ENCODE data around the gene CCDC102A. TPM values are rescaled to one million over a fixed set of nuclear protein-coding genes. Genes with fewer than 3 reads are reported as not detected.
"Not testable (repeated sequence)": the region's sequence is repeated elsewhere in the genome, so short reads cannot be mapped to it uniquely, and the experiment has no call there.

The CCDC102A gene
- total RNA-seq, 1 experiment from 2014 or later: 5.2 TPM

- ChIA-PET POLR2A (interaction anchor here (0.5 to 0.7 kb wide), 2 partner anchors 11 to 23 kb away, joined by 4 to 7 read pairs; no protein-coding TSS in a partner anchor), CTCF (interaction anchor here (0.6 to 0.7 kb wide), 2 partner anchors 122 to 200 kb away, joined by 4 to 5 read pairs; no protein-coding TSS in a partner anchor)
- ATAC-seq: no peak; the same call in 1 of the 2 replicates
- Mint-ChIP-seq H3K27ac (no peak overlapping the region), H3K4me3 (no peak overlapping the region), H3K4me1 (peaks cover 7% of the 10 kb centered on the region; the same call in 1 of the 2 replicates), H3K27me3 (ENCODE audit: low read depth) (no peaks in the 10 kb centered on the region), H3K36me3 (no peaks in the 10 kb centered on the region), H3K9me3 (no peaks in the 10 kb centered on the region)
- no peak for TF ChIP-seq ZNF317 (CRISPR knock-in tag; IDR thresholded peaks at IDR 0.05; ENCODE audit: borderline replicate concordance, low read depth)
- no peak for TF ChIP-seq ZBTB21 (CRISPR knock-in tag; IDR thresholded peaks at IDR 0.05; ENCODE audit: borderline replicate concordance)
- TF ChIP-seq MYBL2 (CRISPR knock-in tag; IDR thresholded peaks at IDR 0.05): no peak
- no peak for TF ChIP-seq NFYB (CRISPR knock-in tag; conservative IDR thresholded peaks at IDR 0.05; ENCODE audit: low read depth)
- no peak for TF ChIP-seq USF2 (CRISPR knock-in tag; IDR thresholded peaks at IDR 0.05)
- TF ChIP-seq NFATC4 (CRISPR knock-in tag; IDR thresholded peaks at IDR 0.05): no peak
- no peak for TF ChIP-seq GABPB1 (CRISPR knock-in tag; IDR thresholded peaks at IDR 0.05)
- TF ChIP-seq ZNF671 (CRISPR knock-in tag; IDR thresholded peaks at IDR 0.05): no peak
- no peak for TF ChIP-seq ZNF425 (CRISPR knock-in tag; conservative IDR thresholded peaks at IDR 0.05)
- no peak for TF ChIP-seq E2F1 (CRISPR knock-in tag; IDR thresholded peaks at IDR 0.05)
- TF ChIP-seq GTF2I (CRISPR knock-in tag; conservative IDR thresholded peaks at IDR 0.05): no peak
- TF ChIP-seq ERG (CRISPR knock-in tag; IDR thresholded peaks at IDR 0.05): no peak
- TF ChIP-seq ATF6 (CRISPR knock-in tag; IDR thresholded peaks at IDR 0.05): no peak
- no peak for DNase-seq (ENCODE audit: low spot score)
Observed at GRCh38 chr16:57500578-57501111, 35.7 kb downstream of the CCDC102A start.

GRCh38 chr16:57499941-57500340 lies 36.4 kb downstream of the CCDC102A start:
- not testable (repeated sequence) for H3K36me3 Mint-ChIP-seq; H3K4me1 Mint-ChIP-seq; DNase-seq (ENCODE audit: low spot score); ATAC-seq; H3K27me3 Mint-ChIP-seq (ENCODE audit: low read depth); H3K27ac Mint-ChIP-seq; H3K9me3 Mint-ChIP-seq; H3K4me3 Mint-ChIP-seq
- ChIA-PET CTCF (interaction anchor here (0.7 kb wide), 1 partner anchor 199 kb away, joined by 5 read pairs; no protein-coding TSS in a partner anchor), POLR2A (interaction anchor here (0.5 to 0.7 kb wide), 2 partner anchors 12 to 24 kb away, joined by 4 to 7 read pairs; no protein-coding TSS in a partner anchor)

- ATAC-seq: no peak
- Mint-ChIP-seq H3K27me3 (ENCODE audit: low read depth) (peaks cover 4% of the 10 kb centered on the region; the same call in 1 of the 2 replicates), H3K4me3 (no peak overlapping the region), H3K4me1 (0 out of 2 replicates have a peak, but pooled peaks cover 2% of the 10 kb centered on the region), H3K27ac (no peak overlapping the region), H3K9me3 (no peaks in the 10 kb centered on the region), H3K36me3 (no peaks in the 10 kb centered on the region)
- CTCF ChIA-PET: no interaction called here
- no peak for DNase-seq (ENCODE audit: low spot score)
- POLR2A ChIA-PET: no interaction called here
- TF ChIP-seq PRDM15 (CRISPR knock-in tag; IDR thresholded peaks at IDR 0.05): no peak
- TF ChIP-seq ZNF121 (CRISPR knock-in tag; IDR thresholded peaks at IDR 0.05): no peak
- TF ChIP-seq ETV6 (CRISPR knock-in tag; IDR thresholded peaks at IDR 0.05): no peak
- no peak for TF ChIP-seq ERG (CRISPR knock-in tag; IDR thresholded peaks at IDR 0.05)
- no peak for TF ChIP-seq FOXK1 (CRISPR knock-in tag; IDR thresholded peaks at IDR 0.05)
- no peak for TF ChIP-seq TP53 (CRISPR knock-in tag; IDR thresholded peaks at IDR 0.05)
- TF ChIP-seq NR2C2 (CRISPR knock-in tag; IDR thresholded peaks at IDR 0.05): no peak
- TF ChIP-seq ATF1 (CRISPR knock-in tag; IDR thresholded peaks at IDR 0.05): no peak
Observed at GRCh38 chr16:57498031-57498430, 38.3 kb downstream of the CCDC102A start.

Measured in WTC11 (cell line).